ENCODE results near the gene AGBL4.

DNA sequence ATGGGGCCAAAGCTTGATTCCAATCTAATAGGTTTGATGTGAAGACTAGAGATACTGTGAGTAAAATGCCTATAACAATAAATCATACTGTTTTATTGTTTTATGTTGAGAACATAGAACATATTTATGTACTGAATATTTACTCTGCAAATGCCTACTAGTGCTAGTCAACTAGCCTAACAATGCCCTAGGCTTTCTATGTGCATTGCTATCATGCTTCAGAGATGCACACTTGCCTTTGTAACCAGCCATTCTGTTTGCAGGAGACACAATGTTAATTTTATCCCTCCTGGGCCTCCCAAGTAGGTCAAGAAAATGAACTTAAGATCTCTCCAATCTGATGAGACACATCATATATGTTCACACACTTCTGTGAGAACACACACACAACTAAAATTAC is 716.3 kb downstream of the AGBL4 start:
- no peak for TF ChIP-seq CTCF (IDR thresholded peaks at IDR 0.05)
- TF ChIP-seq POLR2A (IDR thresholded peaks at IDR 0.05), result no peak
